GM19239 (cell line): ENCODE data around the gene CMIP.

Source experiments
- DNase-seq: peaks from one replicate; pipeline ENCODE4 v3.0.0; 2011; ENCODE audit warnings: low spot score; ENCODE audit not compliant: insufficient read length
- FAIRE-seq: peaks from 2 replicates; lab custom pipeline; 2011; peaks lifted over from hg19 to GRCh38; lab: Jason Lieb, UNC

The CMIP gene

GRCh38 chr16:81491541-81492188, 47.1 kb downstream of the CMIP start:
- no peak for DNase-seq
- FAIRE-seq, result no peak

- FAIRE-seq, result no peak
- no peak for DNase-seq
Measured at GRCh38 chr16:81492311-81492761, 47.7 kb downstream of the CMIP start.

GRCh38 chr16:81492965-81493754, 48.6 kb downstream of the CMIP start:
- DNase-seq, result no peak
- FAIRE-seq, result no peak

GRCh38 chr16:81493755-81494433, 49.3 kb downstream of the CMIP start:
- FAIRE-seq (no peak), DNase-seq (no peak)

GRCh38 chr16:81494434-81494806, 49.8 kb downstream of the CMIP start:
- FAIRE-seq (no peak), DNase-seq (no peak)

- no peak for FAIRE-seq
Measured at GRCh38 chr16:81494888-81495287, 50.3 kb downstream of the CMIP start.

GRCh38 chr16:81495321-81496234, 51.0 kb downstream of the CMIP start:
- no peak for FAIRE-seq

More at GRCh38 chr16:81494888-81495287, 50.3 kb downstream of the CMIP start:
- DNase-seq, result no peak

GRCh38 chr16:81496321-81496720, 51.7 kb downstream of the CMIP start:
- FAIRE-seq (no peak), DNase-seq (no peak)

More at GRCh38 chr16:81495321-81496234, 51.0 kb downstream of the CMIP start:
- no peak for DNase-seq

- no peak for DNase-seq
- no peak for FAIRE-seq
Measured at GRCh38 chr16:81496742-81497141, 52.1 kb downstream of the CMIP start.

- DNase-seq, result peak; percentile 52
Measured at GRCh38 chr16:81497690-81498089, 53.1 kb downstream of the CMIP start.

GRCh38 chr16:81498351-81498750, 53.7 kb downstream of the CMIP start:
- DNase-seq, result no peak
- FAIRE-seq, result no peak

More at GRCh38 chr16:81497690-81498089, 53.1 kb downstream of the CMIP start:
- no peak for FAIRE-seq

- no peak for FAIRE-seq
- no peak for DNase-seq
Measured at GRCh38 chr16:81499576-81500380, 55.2 kb downstream of the CMIP start.

- no peak for DNase-seq
- no peak for FAIRE-seq
Measured at GRCh38 chr16:81500833-81501521, 56.4 kb downstream of the CMIP start.

- DNase-seq (no peak), FAIRE-seq (no peak)
Measured at GRCh38 chr16:81502396-81503070, 57.9 kb downstream of the CMIP start.

- DNase-seq, result peak; percentile 62
Measured at GRCh38 chr16:81505011-81505661, 60.5 kb downstream of the CMIP start.

GRCh38 chr16:81509404-81509803, 64.8 kb downstream of the CMIP start:
- no peak for FAIRE-seq
- no peak for DNase-seq

More at GRCh38 chr16:81505011-81505661, 60.5 kb downstream of the CMIP start:
- FAIRE-seq, result peak; percentile 88

- FAIRE-seq (no peak), DNase-seq (no peak)
Measured at GRCh38 chr16:81510016-81510415, 65.4 kb downstream of the CMIP start.
